Neural cell (in vitro differentiated cells): ENCODE measurements around the gene OSCP1. TPM values are rescaled to one million over a fixed set of nuclear protein-coding genes. Genes with fewer than 3 reads are reported as not detected.

Source experiments
- H2AFZ ChIP-seq: fragments of 200-600, 300-800 bp; sonication (generic), shearing (Covaris generic); 2 replicates; pipeline ENCODE4 v1.6.0; 2014; ENCODE audit warnings: low read depth, mild to moderate bottlenecking, antibody characterized with exemption, low read length, moderate library complexity
- H3F3A ChIP-seq: fragments of 200-600 bp; shearing (Covaris generic); 2 replicates; pipeline ENCODE4 v1.6.1; 2016; ENCODE audit warnings: mild to moderate bottlenecking, moderate library complexity, mixed read lengths, antibody characterized with exemption, low read length; ENCODE audit not compliant: insufficient read depth, poor library complexity, severe bottlenecking
- H3K27ac ChIP-seq: fragments of 200-600, 300-800 bp; sonication (generic), shearing (Covaris generic); 2 replicates; pipeline ENCODE4 v1.5.1; 2014; ENCODE audit warnings: mild to moderate bottlenecking, low read length, moderate library complexity
- H3K27me3 ChIP-seq: fragments of 300-800, 200-600 bp; sonication (generic), shearing (Covaris generic); 2 replicates; pipeline ENCODE4 v1.6.0; 2014; ENCODE audit warnings: mild to moderate bottlenecking, low read depth, low read length, moderate library complexity; ENCODE audit not compliant: insufficient read depth
- H3K36me3 ChIP-seq: fragments of 300-800, 200-600 bp; sonication (generic), shearing (Covaris generic); 2 replicates; pipeline ENCODE4 v1.5.1; 2014; ENCODE audit warnings: mild to moderate bottlenecking, antibody characterized with exemption, low read length, moderate library complexity; ENCODE audit not compliant: insufficient read depth
- H3K4me2 ChIP-seq: fragments of 300-800, 200-600 bp; sonication (generic), shearing (Covaris generic); 2 replicates; pipeline ENCODE4 v1.6.0; 2014; ENCODE audit warnings: mild to moderate bottlenecking, low read length
- H3K4me3 ChIP-seq: fragments of 300-800, 200-600 bp; sonication (generic), shearing (Covaris generic); 2 replicates; pipeline ENCODE4 v1.5.1; 2014; ENCODE audit warnings: mild to moderate bottlenecking, low read length, moderate library complexity
- H3K79me2 ChIP-seq: fragments of 200-600 bp; shearing (Covaris generic); replicated peaks from 2 replicates; pipeline ENCODE4 v1.6.0; 2014; ENCODE audit warnings: mild to moderate bottlenecking, low read length, moderate library complexity; ENCODE audit not compliant: insufficient read depth
- H3K9ac ChIP-seq: fragments of 300-800, 200-600 bp; sonication (generic), shearing (Covaris generic); 2 replicates; pipeline ENCODE4 v1.6.1; 2016; ENCODE audit warnings: mild to moderate bottlenecking, low read length, mixed read lengths
- H3K9me2 ChIP-seq: fragments of 200-600 bp; shearing (Covaris generic); 2 replicates; pipeline ENCODE4 v1.6.1; 2016; ENCODE audit warnings: mild to moderate bottlenecking, low read length, mixed read lengths; ENCODE audit not compliant: insufficient read depth
- H3K9me3 ChIP-seq: fragments of 200-600, 300-800 bp; sonication (generic), shearing (Covaris generic); 2 replicates; pipeline ENCODE4 v1.6.1; 2016; ENCODE audit warnings: mild to moderate bottlenecking, mixed run types, low read length, moderate library complexity, mixed read lengths
- H4K20me1 ChIP-seq: fragments of 200-600 bp; shearing (Covaris generic); 2 replicates; pipeline ENCODE4 v1.6.1; 2016; ENCODE audit warnings: mild to moderate bottlenecking, mixed run types; ENCODE audit not compliant: insufficient read depth
- EP300 ChIP-seq: fragments of 450-650 bp; conservative IDR thresholded peaks from 2 replicates; pipeline ENCODE4 v1.6.1; 2014; ENCODE audit warnings: antibody characterized with exemption, mild to moderate bottlenecking, moderate library complexity; ENCODE audit not compliant: poor library complexity, severe bottlenecking
- RAD21 ChIP-seq: fragments of 450-650 bp; conservative IDR thresholded peaks from 2 replicates; pipeline ENCODE4 v1.6.1; 2014; ENCODE audit warnings: antibody characterized with exemption, mild to moderate bottlenecking, moderate library complexity
- SMC3 ChIP-seq: fragments of 450-650 bp; conservative IDR thresholded peaks from 2 replicates; pipeline ENCODE4 v1.6.1; 2014; ENCODE audit warnings: antibody characterized with exemption, mild to moderate bottlenecking, moderate library complexity; ENCODE audit not compliant: poor library complexity
- TAF1 ChIP-seq: IDR thresholded peaks from 2 replicates; pipeline ENCODE4 v1.6.1; 2012; ENCODE audit warnings: low read depth
- polyA plus RNA-seq: library from polyadenylated mRNA; depleted of rRNA; stranded (reverse); fragments of >200 nt; gene quantifications from 2 replicates; pipeline ENCODE4 v1.2.3, GENCODE V29; 2014
- small RNA-seq, 3 experiments: library from RNA; depleted of rRNA; stranded (forward); fragments of <200 nt; gene quantifications; one replicate each; pipeline ENCODE3, GENCODE V24; 2012
- TF ChIP-seq, protein P1 (sequence below): fragments of 450-650 bp; IDR thresholded peaks from 2 replicates; pipeline ENCODE4 v1.5.1; 2014; ENCODE audit warnings: antibody characterized with exemption, mild to moderate bottlenecking, moderate library complexity; ENCODE audit not compliant: poor library complexity, severe bottlenecking

Gene OSCP1
- polyA plus RNA-seq, 1 donor from 2014 or later = 20.7 TPM

- peak; percentile 70 for TF ChIP-seq RAD21
- TF ChIP-seq, protein P1, sequence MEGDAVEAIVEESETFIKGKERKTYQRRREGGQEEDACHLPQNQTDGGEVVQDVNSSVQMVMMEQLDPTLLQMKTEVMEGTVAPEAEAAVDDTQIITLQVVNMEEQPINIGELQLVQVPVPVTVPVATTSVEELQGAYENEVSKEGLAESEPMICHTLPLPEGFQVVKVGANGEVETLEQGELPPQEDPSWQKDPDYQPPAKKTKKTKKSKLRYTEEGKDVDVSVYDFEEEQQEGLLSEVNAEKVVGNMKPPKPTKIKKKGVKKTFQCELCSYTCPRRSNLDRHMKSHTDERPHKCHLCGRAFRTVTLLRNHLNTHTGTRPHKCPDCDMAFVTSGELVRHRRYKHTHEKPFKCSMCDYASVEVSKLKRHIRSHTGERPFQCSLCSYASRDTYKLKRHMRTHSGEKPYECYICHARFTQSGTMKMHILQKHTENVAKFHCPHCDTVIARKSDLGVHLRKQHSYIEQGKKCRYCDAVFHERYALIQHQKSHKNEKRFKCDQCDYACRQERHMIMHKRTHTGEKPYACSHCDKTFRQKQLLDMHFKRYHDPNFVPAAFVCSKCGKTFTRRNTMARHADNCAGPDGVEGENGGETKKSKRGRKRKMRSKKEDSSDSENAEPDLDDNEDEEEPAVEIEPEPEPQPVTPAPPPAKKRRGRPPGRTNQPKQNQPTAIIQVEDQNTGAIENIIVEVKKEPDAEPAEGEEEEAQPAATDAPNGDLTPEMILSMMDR = peak; percentile 88
- TF ChIP-seq EP300 = no peak
- TF ChIP-seq SMC3 = peak; percentile 86
- TF ChIP-seq TAF1 = no peak
- H3K27ac ChIP-seq = no peak overlapping the region
- no peak overlapping the region for H2AFZ ChIP-seq
- no peaks in the 10 kb centered on the region for H3K9me3 ChIP-seq
- H3K36me3 ChIP-seq = no peaks in the 10 kb centered on the region
- no peaks in the 10 kb centered on the region for H3F3A ChIP-seq
- H3K9me2 ChIP-seq = no peaks in the 10 kb centered on the region
- H4K20me1 ChIP-seq = no peaks in the 10 kb centered on the region
- H3K79me2 ChIP-seq = peaks cover 3% of the 10 kb centered on the region
- no peak overlapping the region for H3K4me3 ChIP-seq
- H3K4me2 ChIP-seq = no peak overlapping the region
- H3K27me3 ChIP-seq = no peaks in the 10 kb centered on the region
- H3K9ac ChIP-seq = no peak overlapping the region
These were observed 81.0 kb downstream of the OSCP1 start for GRCh38 chr1:36369061-36369861.

Small RNA genes within 50 kb of the gene (small RNA-seq; reads per million reads assigned to genes)
- gene RNU4-27P = 0.03 to 3.3 (median 0.16) reads per million in 3 experiments
- gene SNORA63C = 48.5 to 74.8 (median 58.9) reads per million in 3 experiments

Other genes with a start within 250 kb of the OSCP1 start
- 54.4 and 55.8 TPM in 2 replicates for gene THRAP3, start 226.0 kb downstream of the OSCP1 start, polyA plus RNA-seq
- 2.6 and 2.8 TPM in 2 replicates for gene SH3D21, start 144.1 kb downstream of the OSCP1 start, polyA plus RNA-seq
- 0.25 and 2.1 TPM in 2 replicates for gene EVA1B, start 126.8 kb downstream of the OSCP1 start, polyA plus RNA-seq
- gene STK40, start 64.5 kb downstream of the OSCP1 start, polyA plus RNA-seq = 8.4 and 10.5 TPM in 2 replicates
- gene LSM10, start 52.5 kb downstream of the OSCP1 start, polyA plus RNA-seq = 1.3 and 3.2 TPM in 2 replicates
- 64.7 and 65.6 TPM in 2 replicates for gene MRPS15, start 13.9 kb upstream of the OSCP1 start, polyA plus RNA-seq
- not detected in 2 replicates for gene CSF3R, start 32.5 kb upstream of the OSCP1 start, polyA plus RNA-seq